ENCODE data around the gene PRPF8.
A peak's percentile ranks its signal among the peaks of the same experiment; 100 is the strongest.

Gene PRPF8

GRCh38 chr17:1627982-1628855 lies 56.4 kb downstream of the PRPF8 start, which contains the start of gene SLC43A2:
Gene SLC43A2, minus strand, starts transcription at chr17:1628834. Its CDS starts 960 bp downstream, at chr17:1627874.
- TF ChIP-seq, protein P1, sequence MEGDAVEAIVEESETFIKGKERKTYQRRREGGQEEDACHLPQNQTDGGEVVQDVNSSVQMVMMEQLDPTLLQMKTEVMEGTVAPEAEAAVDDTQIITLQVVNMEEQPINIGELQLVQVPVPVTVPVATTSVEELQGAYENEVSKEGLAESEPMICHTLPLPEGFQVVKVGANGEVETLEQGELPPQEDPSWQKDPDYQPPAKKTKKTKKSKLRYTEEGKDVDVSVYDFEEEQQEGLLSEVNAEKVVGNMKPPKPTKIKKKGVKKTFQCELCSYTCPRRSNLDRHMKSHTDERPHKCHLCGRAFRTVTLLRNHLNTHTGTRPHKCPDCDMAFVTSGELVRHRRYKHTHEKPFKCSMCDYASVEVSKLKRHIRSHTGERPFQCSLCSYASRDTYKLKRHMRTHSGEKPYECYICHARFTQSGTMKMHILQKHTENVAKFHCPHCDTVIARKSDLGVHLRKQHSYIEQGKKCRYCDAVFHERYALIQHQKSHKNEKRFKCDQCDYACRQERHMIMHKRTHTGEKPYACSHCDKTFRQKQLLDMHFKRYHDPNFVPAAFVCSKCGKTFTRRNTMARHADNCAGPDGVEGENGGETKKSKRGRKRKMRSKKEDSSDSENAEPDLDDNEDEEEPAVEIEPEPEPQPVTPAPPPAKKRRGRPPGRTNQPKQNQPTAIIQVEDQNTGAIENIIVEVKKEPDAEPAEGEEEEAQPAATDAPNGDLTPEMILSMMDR (conservative IDR thresholded peaks at IDR 0.05), result no peak
- peak within 1 kb of the TSS; percentile 93 for H3K27ac ChIP-seq

DNA sequence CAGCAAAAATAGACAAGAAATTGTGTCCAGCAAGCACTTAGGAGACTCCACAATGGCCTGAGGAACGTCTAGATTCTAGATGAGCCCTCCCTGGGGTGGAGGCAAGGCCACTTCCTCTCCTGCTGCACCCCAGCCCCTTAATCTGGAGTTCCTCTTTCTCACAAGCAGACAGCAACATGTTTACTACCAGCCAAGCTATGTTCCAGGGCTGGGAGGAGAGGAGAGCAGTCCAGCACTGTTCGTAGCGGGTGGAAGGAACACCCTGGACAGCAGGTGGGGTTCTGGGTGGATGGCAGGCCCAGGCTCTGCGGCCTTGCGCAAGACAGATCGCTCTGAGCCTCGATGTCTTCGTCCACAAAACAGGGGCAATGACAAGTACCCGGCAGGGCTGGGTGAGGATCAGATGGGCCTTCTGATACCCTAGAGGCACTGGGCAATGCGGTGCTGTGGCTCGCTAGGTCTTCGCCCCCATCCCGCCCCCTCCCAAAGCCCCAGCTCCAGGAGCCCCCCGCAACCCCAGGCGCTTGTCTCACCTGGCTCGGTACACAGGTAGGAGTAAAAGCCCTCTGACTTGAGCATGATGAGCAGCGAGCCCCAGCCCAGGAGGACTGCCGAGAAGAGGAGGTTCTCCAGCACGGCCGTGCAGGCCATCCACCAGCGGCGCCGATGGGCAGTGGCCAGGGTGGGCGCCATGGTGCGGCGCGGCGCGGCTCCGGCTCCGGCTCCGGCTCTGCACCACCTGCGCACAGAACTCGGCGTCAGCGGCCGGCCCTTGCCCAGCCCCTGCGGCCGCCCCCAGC lies 57.3 kb downstream of the PRPF8 start:
- H3K27ac ChIP-seq, result peak overlapping the region; percentile 93
- TF ChIP-seq, protein P1 (conservative IDR thresholded peaks at IDR 0.05), result no peak

GRCh38 chr17:1626333-1626732 lies 58.3 kb downstream of the PRPF8 start:
- no peak overlapping the region for H3K27ac ChIP-seq
- TF ChIP-seq, protein P1 (conservative IDR thresholded peaks at IDR 0.05), result no peak

DNA sequence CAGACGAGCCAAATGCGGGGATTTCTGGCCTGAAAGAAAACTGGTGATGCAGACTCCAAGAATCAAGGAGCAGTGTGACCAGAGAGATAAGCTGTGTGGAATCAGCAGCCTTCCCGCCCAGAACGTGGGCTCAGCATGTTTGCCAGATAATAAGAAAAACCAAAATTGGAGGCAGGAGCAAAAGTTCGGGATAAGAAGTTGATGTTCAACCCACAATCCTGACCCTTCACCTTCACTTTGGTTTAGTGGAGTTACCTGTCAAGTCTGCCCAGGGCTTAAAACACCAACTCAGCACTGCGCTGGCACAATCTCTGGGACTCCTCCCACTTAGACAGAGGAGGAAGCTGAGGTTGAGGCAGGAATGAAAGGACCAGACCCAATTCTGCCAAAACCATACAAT lies 59.1 kb downstream of the PRPF8 start:
- H3K27ac ChIP-seq, result no peak overlapping the region
- TF ChIP-seq, protein P1 (conservative IDR thresholded peaks at IDR 0.05), result no peak

GRCh38 chr17:1625053-1625452 lies 59.6 kb downstream of the PRPF8 start:
- TF ChIP-seq, protein P1 (conservative IDR thresholded peaks at IDR 0.05), result no peak
- no peak overlapping the region for H3K27ac ChIP-seq

DNA sequence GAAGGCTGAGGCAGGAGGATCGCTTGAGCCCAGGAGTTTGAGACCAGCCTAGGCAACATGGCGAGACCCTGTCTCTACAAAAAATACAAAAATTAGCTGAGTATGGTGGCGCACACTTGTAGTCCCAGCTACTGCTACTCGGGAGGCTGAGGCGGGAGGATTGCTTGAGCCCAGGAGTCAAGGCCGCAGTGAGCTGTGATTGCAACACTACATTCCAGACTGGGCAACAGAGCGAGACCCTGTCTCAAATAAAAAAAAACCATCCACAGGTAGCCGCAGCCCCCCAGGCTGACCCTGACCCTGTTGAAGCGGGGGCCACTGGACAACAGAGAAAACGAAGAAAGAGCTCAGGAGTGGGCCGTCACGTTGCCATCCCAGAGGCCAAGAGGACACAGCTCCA lies 60.0 kb downstream of the PRPF8 start:
- TF ChIP-seq, protein P1 (conservative IDR thresholded peaks at IDR 0.05), result no peak
- no peak overlapping the region for H3K27ac ChIP-seq

GRCh38 chr17:1623057-1623630 lies 61.5 kb downstream of the PRPF8 start:
- no peak overlapping the region for H3K27ac ChIP-seq
- TF ChIP-seq, protein P1 (conservative IDR thresholded peaks at IDR 0.05), result no peak
